ENCODE measurements around the gene SLC43A2.
"Not testable (repeated sequence)": the region's sequence is repeated elsewhere in the genome, so short reads cannot be mapped to it uniquely, and the experiment has no call there.

Gene SLC43A2

DNA sequence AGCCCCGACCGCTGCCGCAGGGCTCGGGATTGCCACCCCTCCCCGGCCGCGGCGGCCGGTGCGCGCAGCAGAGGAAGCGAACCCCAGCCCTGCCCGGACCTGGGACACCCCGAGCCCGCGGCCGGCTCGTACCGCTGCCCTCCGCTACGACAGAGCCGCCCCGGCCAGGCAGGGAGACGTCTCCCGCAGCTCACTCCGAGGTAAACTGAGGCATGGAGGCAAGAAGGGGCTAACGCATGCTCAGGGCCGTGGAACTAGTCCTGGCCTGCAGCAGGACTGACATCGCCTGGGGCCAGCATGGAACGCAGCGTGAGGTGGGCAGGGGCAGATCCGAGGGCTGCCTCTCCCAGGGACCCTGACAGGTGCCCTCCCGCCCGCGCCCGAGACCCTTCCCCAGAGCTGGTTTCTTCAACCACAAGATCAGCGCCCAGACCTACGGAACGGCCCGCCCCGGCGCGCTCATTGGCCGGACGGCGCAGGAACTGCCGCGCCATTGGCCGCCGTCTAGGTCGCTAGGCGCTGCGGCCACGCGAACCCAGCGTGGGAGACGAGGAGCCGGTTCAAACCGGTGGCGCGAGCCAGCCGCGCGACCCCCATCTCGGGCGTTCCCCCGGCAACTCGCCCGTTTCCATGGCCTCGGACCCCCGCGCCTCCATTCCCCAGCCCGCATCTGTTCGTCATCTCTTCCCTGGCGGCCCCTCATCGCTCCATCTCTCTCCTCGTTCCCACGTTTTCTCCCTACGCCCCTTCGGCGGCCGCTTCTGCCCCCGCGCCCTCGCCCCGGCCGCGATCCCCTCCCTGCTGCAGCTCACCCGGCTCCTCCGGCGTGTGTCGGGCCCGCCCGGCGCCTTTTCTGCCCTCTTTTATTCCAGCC is at the start of gene SLC43A2:
TSS of gene SLC43A2 (minus strand) at position 853 of the 874 bp plus-strand sequence. CDS start 960 bp downstream, outside the sequence.
- DNase-seq (ENCODE audit: low read depth in 1 of 2, low spot score in 1 of 2), result peak; percentile 58 to 70

DNA sequence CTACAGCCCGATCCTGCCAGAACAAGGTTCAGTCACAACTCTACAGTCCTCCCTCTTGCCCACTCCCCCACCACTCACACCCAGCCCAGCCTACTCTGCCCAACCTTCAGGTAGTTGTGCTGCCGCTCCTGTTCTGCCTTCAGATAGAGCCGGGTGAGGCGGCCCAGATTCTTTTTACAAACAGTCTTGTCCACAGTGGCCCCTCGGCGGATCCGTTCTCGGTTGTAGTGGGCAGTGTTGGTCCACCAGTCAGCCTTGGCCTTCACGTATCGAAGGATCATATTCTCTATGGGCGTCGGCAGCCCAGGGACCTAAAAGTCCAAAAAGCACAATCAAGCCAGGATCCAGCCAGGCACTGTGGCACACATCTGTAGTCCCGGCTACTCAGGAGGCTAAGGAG is 47.8 kb upstream of the SLC43A2 start:
- DNase-seq (ENCODE audit: low read depth in 1 of 2, low spot score in 1 of 2), result no peak

DNA sequence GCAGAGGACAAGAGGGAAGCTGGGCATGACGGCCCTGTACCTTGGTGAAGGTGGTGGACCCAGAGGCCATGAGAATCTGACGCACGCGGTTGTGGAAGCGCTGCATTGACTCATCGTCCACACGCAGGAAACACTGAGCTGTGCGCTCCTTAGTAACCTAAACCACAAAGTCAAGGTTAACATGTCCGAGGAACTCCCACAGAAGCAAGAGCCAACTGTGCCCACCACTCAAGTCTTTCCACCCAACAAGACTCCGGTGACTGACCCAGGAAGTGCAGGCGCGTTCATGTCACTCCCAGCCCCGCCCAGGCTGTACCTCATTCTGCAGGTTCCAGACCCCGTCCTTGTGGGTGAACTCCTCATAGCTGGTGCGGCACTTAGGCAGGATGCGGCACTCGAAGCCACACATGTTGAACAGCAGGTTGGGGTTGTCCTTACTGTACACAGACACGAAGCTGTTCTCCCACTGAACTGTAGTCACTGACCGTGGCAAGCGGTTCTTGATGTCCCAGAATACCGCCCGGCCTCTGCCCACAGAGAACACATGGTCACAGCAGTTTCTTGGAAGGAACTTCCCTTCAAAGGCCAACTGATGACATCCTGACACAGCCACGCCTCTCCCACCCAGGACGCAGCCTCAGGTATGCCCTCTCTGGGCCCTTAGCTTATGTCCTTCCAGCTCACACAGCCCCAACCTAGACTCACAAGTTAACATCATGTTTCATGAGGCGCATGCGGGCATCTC is 44.6 kb upstream of the SLC43A2 start:
- no peak for DNase-seq (ENCODE audit: low read depth in 1 of 2, low spot score in 1 of 2)

DNA sequence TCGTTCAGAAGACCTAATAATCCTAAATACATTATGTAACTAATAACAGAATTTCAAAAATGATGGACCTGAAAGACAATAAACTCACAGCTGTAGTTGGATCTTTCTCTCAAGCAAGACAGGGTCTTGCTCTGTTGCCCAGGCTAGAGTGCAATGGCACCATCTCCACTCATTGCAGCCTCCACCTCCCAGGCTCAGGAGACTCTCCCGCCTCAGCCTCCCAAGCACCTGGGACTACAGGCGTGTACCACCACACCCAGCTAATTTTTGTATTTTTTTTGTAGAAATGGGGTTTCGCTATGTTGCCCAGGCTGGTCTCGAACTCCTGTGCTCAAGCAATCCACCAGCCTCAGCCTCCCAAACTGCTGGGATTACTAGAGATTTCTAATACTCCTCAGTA is 35.3 kb upstream of the SLC43A2 start:
- not testable (repeated sequence) for DNase-seq (ENCODE audit: low read depth in 1 of 2, low spot score in 1 of 2)

DNA sequence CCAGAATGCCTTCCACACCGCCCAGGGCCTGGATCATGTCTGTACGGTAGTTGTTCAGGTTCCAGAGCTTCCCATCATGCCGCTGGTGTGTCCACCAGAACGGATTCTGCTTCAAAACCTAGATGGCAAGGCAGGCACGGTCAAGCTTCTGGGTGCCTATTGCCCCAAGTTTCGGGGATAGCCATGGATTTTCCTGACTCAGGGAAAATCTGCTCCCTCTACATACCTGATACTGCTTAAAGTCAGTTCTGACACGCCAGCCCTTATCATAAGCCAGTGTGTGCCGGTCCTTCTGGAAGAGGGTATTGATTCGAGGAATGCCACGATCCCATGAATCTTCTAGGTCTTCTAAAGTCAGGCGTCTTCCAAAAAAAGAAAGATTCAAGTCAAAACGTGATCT is 32.4 kb upstream of the SLC43A2 start:
- no peak for DNase-seq (ENCODE audit: low read depth in 1 of 2, low spot score in 1 of 2)

DNA sequence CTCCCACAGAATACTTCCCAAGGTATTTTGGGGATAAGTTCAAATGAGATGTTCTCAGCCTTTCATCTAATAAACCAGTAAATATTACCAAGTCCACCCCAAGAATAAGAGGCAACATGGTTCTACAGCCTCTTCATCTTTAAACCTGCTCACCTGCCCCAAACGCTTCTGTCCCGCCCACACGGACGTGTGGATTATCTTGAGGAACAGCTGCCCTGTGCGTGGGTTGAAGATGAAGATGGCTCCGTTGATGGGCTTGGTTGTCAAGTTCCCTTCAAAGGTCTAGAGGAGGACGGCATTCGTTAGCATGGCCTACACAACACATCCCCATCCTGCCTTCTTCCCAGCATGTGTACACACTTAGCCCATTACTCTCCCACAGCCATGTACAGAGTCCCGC is 29.5 kb upstream of the SLC43A2 start:
- no peak for DNase-seq (ENCODE audit: low read depth in 1 of 2, low spot score in 1 of 2)

DNA sequence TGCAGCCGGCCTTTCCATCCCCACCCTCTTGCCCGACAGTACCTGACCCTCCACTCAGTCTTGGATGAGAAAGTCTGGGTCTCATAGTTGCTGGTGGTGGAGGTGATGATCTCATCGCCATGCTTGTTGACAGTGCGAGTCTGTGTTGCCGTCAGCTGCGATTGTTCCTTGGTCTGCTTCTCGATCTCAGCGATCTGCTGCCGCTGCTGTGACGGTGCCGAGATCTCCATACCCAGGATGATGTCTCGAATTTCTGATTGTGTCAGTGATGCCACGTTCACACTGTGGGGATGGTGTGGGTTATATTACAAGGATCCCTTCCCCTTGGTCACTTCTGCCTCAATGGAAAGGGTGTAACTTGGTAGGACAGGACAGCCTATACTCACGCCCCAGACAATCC is 25.1 kb upstream of the SLC43A2 start:
- DNase-seq (ENCODE audit: low read depth in 1 of 2, low spot score in 1 of 2), result no peak

DNA sequence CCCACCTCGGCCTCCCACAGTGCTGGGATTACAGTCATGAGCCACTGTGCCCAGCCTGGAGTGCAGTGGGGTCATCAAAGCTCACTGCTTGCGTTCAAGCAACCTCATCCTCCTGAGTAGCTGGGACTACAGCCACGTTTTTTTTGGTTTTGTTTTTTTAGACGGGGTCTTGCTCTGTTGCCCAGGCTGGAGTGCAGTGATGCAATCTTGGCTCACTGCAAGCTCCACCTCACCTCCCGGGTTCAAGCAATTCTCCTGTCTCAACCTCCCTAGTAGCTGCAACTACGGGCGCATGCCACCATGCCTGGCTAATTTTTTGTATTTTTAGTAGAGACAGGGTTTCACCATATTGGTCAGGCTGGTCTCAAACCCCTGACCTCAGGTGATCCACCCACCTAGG is 24.2 kb upstream of the SLC43A2 start:
- DNase-seq (ENCODE audit: low read depth in 1 of 2, low spot score in 1 of 2), result not testable (repeated sequence)

DNA sequence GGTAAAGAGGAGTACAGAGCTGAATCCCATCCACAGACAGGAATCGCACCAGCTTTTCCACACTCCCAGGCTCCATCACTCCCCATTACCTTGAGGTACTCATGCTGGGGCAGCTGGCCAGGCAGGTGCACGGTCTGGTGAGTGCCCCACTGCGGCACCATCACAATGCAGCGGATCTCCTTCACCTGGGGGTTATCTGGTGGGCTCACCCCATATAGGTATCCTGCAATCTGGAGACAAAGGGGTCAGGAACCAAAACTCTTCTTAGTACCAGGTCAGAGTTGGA is 22.9 kb upstream of the SLC43A2 start:
- no peak for DNase-seq (ENCODE audit: low read depth in 1 of 2, low spot score in 1 of 2)

DNA sequence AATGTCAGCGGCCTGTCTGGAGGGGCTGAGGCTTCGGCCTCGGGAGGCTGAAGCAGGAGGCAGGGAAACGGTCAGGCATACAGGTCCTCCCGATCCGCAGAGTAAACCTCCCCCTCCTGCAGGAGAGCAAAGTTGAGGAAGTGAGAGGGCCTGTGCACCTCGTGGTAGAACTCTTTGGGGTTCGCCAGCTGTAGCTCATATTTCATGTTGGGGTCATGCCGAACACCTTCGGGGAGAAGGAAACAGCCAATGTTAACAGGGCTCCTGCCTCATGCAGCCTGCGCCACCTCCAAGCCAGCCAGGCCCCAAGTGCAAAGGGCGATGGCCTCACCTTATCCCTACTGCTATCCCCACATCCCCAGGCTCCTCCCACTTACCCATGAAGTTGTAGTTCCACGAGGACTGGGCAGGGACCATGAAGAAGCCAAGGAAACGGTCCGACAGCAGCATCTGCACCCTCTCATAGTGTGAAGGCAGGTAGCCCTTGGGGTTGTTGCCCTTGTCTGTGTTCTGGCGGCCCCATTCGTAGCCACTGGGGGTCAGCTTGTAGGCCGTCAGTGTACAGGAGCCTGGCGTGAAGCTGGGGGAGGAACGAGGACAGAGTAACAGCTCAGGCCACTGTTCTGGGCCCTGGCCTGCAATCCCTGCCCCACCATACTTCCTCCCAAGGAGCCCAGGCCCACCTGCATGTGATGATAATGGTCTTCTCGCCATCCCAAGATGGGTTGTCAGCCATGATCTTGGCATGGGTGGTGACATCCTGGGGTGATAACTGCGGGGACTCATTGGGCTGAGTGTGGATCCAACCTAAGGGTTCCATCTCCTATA is 22.3 kb upstream of the SLC43A2 start:
- DNase-seq (ENCODE audit: low read depth in 1 of 2, low spot score in 1 of 2), result no peak

DNA sequence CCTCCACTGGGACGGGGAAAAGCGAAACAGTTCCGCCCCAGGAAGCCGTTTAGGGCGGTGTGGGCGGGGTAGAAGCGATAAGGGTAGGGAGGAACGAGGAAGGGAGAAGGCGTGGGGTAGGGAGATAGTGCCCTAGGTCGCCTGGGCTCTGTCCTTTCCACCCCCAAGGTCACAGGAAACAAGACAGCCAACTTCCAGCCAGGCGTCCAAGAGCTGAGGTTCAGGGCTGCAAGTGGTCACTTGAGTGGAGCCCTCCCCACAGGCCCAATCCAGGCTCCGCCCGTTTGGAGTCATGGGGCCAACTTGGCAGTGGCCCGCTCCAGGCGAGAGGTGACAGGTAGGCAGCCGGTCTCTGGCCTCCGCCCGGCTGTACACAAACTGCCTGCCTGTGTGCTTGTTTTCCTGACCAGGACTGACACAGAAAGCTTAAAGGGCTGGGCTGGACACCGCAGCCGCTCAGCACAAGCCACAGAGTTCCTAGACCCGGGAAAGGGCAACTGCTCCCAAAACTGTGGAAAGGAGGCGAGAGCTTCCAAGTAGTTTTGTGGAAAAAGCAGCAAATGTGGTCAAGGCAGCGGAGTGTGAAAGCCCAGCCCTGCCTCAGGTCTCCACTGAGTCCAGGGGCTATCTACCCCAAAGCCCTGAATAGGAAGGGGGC is 21.3 kb upstream of the SLC43A2 start, which contains the start of gene RILP:
TSS of gene RILP (minus strand) at position 23 of the 658 bp plus-strand sequence. CDS start 62 bp downstream, outside the sequence.
- no peak for DNase-seq (ENCODE audit: low read depth in 1 of 2, low spot score in 1 of 2)

DNA sequence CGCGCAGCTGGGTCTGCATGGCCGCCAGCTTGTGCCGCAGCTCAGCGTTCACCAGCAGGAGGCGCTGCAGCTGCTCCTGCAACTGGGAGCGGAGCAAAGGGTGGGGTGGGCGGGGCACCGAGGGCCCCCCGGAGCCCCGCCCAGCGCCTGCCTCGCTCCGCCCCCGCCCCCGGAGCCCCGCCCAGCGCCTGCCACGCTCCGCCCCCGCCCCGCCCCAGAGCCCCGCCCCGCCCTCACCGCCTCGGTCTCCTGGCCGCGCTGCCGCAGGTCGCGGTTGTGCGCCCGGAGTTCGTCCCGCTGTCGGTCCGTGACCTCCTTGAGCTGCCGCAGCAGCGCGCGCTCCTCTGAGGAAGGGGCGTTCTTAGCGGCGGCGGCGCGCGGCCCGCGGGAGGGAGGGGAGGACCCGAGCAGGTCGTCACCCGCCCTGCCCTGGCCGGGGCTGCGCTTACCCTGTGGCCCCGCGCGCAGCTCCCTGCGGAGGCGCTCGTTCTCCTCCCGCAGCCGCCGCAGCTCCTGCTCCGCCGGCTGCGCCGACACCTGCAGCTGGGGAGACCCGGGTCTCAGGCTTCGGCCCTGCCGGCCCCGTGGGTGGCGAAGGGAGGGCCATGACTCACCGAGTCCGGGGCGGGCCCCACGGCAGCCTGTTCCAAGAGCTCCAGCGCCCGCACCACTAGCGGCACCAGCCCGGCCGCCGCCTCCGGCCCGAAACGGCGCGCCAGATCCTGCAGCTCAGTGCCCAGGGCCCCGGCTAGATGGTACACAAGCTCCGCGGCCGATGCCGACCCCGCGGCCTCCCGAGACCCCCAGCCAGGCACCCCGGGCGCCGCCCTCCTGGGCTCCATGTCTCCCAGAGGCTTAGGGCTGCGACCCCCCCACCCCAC is 20.6 kb upstream of the SLC43A2 start:
- peak; percentile 90 to 92 for DNase-seq (ENCODE audit: low read depth in 1 of 2, low spot score in 1 of 2)

DNA sequence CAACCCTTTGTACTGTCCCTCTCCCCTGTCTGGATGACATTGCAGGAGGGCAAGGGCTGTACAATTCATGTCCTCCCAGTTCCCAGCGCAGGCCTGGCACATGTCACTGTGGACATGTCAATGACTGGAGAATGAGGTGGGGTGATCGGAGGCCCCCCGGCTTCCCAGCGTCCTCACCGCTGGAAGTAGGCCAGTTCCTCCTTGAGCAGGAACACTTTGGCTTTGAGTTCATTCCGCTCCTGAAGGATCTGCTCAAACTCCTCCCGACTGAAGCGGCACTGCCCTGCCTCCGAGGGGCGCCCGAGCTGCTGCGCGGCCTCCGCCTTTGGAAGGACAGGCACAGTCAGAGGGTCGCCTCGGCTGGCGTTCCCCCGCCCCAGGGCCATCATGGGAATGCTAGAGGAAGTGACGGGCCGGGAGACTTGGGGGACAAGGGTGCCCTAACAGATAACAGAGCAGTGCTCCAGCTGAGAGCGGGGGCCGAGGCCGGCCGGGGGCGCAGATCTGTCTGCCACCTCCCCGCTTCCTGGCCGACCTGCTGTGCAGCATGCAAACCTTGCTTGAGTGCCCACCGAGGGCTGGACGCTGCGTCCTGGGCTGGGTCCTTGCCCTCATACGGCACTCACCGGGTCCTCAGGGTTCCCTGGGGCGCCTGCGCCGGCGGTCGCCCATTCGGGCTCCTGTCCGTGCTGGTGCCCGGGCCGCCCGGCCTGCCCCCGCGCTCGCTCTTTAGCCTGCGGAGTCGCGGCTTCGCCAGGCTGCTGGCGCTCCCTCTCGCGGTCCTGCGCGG is 19.7 kb upstream of the SLC43A2 start:
- DNase-seq (ENCODE audit: low read depth in 1 of 2, low spot score in 1 of 2), result no peak

DNA sequence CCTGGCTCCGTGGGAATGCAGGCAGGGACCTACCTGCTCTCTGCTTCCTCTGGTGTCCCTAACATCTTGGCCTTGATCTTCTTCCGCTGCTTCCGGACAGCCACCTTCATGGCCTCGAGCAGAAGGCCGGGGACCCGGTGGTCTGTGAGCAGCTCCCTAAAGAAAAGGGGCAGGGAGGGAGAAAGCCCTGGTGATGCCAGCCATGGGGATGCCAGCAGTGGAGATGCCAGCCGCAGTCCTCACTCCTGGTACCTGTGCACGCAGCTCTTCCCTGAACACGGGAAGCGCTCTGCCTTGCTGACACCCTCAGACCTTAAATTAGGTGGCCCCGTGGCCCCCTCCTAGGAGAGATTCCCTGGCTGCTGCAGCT is 19.2 kb upstream of the SLC43A2 start:
- no peak for DNase-seq (ENCODE audit: low read depth in 1 of 2, low spot score in 1 of 2)

DNA sequence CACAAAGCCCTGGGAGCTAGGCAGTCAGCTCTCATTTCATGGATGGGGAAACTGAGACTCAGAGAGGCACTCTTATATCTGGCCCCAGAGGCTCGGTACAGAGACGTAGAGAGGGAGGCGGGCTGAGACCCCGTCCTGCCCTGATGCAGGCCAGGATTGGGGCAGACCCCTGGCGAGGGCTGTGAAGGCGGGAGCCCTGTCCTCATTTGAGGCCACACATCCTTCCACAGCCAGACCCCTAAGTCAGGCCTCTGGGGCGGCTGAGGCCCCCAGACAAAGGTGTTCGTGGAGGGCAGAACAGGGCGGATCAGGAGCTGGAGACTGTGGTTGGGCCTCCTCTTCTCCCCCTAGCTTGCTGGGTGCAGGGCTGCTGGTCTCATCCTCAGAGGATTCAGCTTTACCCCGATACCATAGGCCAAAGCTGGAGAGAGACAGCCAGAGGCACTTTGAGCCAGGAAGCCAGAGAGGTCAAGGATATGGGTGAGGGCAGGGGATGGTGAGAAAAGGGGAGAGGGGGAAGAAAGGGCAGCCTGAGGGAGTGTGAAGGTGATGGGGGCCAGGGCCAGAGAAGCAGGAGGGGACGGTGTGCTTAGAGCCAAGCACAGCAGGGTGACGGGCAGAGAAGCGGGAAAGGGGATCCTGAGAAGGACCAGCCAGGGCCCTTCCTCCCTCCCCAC is 17.7 kb upstream of the SLC43A2 start:
- DNase-seq (ENCODE audit: low read depth in 1 of 2, low spot score in 1 of 2), result no peak

DNA sequence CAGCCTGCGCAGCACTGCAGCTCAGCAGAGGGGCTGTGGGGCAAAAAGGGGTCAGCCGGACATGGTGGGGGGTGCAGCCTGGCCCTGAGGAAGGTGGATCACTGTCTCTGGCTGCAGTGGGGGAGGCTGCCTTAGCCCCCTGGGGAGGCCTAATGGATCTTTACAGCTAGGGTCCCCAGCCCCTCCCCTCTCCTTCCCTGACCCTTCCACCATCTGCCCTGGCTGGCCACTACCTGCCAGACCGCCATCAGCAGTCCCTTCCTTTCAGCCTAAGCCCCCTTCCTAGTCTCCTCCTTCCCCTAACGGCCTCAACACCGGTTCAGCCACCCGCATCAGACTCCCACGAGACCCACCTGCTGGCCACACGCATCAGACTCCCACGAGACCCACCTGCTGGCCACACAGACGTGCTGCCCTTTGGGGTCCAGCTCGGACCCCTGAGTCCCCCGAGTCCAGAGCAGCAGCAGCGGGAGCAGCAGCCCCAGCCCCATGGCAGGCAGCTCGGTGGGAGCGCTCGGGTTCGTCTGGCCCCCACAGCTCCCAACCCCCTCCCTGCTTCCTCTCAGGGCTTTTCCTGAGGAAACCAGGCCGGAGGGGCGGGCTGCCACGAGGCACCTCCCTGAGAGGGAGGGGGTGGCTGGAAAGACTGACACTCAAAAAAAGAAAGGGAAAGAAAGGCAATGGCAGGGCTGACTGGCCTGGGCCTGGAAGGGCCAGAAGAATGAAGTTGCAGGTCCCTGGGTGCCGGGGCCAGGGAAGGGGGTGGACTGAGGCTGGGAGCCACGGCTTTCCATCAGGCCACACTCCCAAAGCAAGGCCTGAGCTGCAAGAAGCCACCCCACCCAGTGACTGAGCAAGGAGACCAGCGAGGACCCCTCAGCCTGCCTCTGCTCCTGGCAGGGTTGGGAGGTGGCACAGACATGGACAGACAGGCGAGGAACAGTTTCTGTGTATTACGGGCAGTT is 16.9 kb upstream of the SLC43A2 start, which contains the start of gene SCARF1:
TSS of gene SCARF1 (minus strand) at position 526 of the 965 bp plus-strand sequence. CDS start at position 491, 35 bp downstream.
- DNase-seq (ENCODE audit: low read depth in 1 of 2, low spot score in 1 of 2), result no peak

DNA sequence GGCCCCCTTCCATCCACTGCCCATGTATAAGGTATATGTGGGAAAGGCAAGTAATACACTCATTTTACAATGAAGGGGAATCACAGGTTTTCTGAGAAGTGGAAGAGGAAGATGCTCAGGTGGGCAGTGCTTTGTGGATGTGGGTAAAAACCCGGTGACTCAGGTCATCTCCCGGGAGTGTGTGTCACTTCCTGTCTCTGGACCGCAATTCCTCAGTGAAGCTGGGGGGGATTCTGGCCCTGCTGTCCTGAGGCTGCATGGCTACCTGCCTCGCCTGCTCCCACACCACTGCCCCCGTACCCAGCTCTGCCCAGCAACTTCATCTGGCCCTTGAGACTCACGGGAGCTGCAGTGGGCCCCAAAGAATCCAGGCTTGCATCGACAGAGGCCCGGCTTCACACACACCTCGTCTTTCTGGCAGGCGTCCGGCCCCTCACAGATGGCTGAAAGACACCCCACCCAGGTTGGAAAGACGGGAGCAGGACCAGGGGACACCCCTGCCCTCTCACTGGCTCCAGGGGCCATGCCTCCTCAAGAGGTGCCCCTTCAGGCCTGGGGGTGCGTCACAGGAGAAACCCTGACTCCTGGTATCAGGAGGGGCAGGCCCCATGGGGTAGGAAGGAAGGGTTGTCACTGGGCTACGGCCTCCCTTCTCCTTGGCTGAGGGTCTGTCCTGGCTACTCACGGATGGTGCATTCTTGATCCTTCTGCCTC is 16.0 kb upstream of the SLC43A2 start:
- DNase-seq (ENCODE audit: low read depth in 1 of 2, low spot score in 1 of 2), result no peak
